CD4-positive, alpha-beta T cell (primary cell): Measurements from ENCODE around the gene PGBD5. TPM values are rescaled to one million over a fixed set of nuclear protein-coding genes. Genes with fewer than 3 reads are reported as not detected.

Experiments used
- ATAC-seq: fragments of 200-7000 bp; cut with Tn5 transposase; one replicate; pipeline ENCODE4 v1.10.0; 2022; ENCODE audit warnings: mild to moderate bottlenecking; ENCODE audit not compliant: poor library complexity
- CTCF ChIA-PET: fragments of 350-600 bp; sonication (Branson Sonifier 250); formaldehyde crosslinking; loops from one replicate; lab custom pipeline; 2021; ENCODE audit warnings: antibody characterized with exemption, inconsistent platforms; lab: Charles Lee
- POLR2A ChIA-PET: fragments of 350-600 bp; sonication (Branson Sonifier 250); formaldehyde crosslinking; loops from one replicate; lab custom pipeline; 2021; ENCODE audit warnings: antibody characterized with exemption, inconsistent platforms; lab: Charles Lee
- DNase-seq, 14 experiments: peaks; one replicate each; pipeline ENCODE4 v3.0.0-alpha.2; 2013 to 2020; ENCODE audit warnings: mixed read lengths in 2 of 14
- H3K27ac ChIP-seq, 2 donors: one replicate each; pipeline versions ENCODE4 v1.5.1 to v1.7.0; 2013; ENCODE audit warnings: low read length in 2 of 2, low read depth in 1 of 2, mild to moderate bottlenecking in 1 of 2
- H3K27me3 ChIP-seq, 2 experiments: 1 replicate in 1 of 2; 2 replicates in 1 of 2; pipeline versions ENCODE4 v1.6.1 to v1.7.0; 2013; ENCODE audit warnings: low read length in 2 of 2, control low read depth in 1 of 2, mild to moderate bottlenecking in 1 of 2, moderate library complexity in 1 of 2; ENCODE audit not compliant: insufficient read depth in 2 of 2, control insufficient read depth in 1 of 2
- H3K36me3 ChIP-seq: one replicate; pipeline ENCODE4 v1.6.1; 2013; ENCODE audit warnings: low read length, control low read depth; ENCODE audit not compliant: insufficient read depth
- H3K4me1 ChIP-seq: one replicate; pipeline ENCODE4 v1.6.1; 2013; ENCODE audit warnings: low read length, control low read depth; ENCODE audit not compliant: insufficient read depth
- H3K4me3 ChIP-seq: one replicate; pipeline ENCODE4 v1.5.1; 2013; ENCODE audit warnings: mild to moderate bottlenecking, low read length, moderate library complexity
- H3K9me3 ChIP-seq, 2 experiments: 1 replicate in 1 of 2; 2 replicates in 1 of 2; pipeline versions ENCODE4 v1.6.1 to v1.7.0; 2013; ENCODE audit warnings: low read length in 2 of 2, mild to moderate bottlenecking in 2 of 2, control low read depth in 1 of 2, moderate library complexity in 1 of 2; ENCODE audit not compliant: control insufficient read depth in 1 of 2, insufficient read depth in 1 of 2
- H3K27ac Mint-ChIP-seq: one replicate; pipeline ENCODE4 v1.8.0; 2020; ENCODE audit warnings: mixed read lengths
- H3K27me3 Mint-ChIP-seq: one replicate; pipeline ENCODE4 v1.8.0; 2021; ENCODE audit warnings: mixed read lengths
- H3K36me3 Mint-ChIP-seq: one replicate; pipeline ENCODE4 v1.8.0; 2021; ENCODE audit warnings: low read depth, mixed read lengths
- H3K4me1 Mint-ChIP-seq: one replicate; pipeline ENCODE4 v1.8.0; 2021; ENCODE audit warnings: low read depth, mixed read lengths
- H3K4me3 Mint-ChIP-seq: one replicate; pipeline ENCODE4 v1.8.0; 2020; ENCODE audit warnings: mild to moderate bottlenecking, mixed read lengths
- H3K9me3 Mint-ChIP-seq: one replicate; pipeline ENCODE4 v1.8.0; 2020; ENCODE audit warnings: mixed read lengths
- intact Hi-C, 2 experiments: fragments of 100-400 bp; cut with DNase I in 1 of 2; cut with micrococcal nuclease in 1 of 2; formaldehyde crosslinking; loops; one replicate each; pipeline versions ENCODE4 v1.15.1 to v1.9.0; 2023 to 2025; cut with DNase I, micrococcal nuclease
- total RNA-seq, 174 experiments: library from RNA in 2 of 174; stranded (reverse) in 2 of 174; gene quantifications; one replicate each; pipeline ENCODE4 v1.2.3 and lab custom pipeline; 2021 to 2026
- TF ChIP-seq, protein P1 (sequence below): fragments of 200-600 bp; IDR thresholded peaks from one replicate; pipeline ENCODE4 v1.8.0; 2022; ENCODE audit warnings: antibody characterized with exemption, mild to moderate bottlenecking

The PGBD5 gene
- total RNA-seq, 2 experiments from 2014 or later, result not detected

DNA sequence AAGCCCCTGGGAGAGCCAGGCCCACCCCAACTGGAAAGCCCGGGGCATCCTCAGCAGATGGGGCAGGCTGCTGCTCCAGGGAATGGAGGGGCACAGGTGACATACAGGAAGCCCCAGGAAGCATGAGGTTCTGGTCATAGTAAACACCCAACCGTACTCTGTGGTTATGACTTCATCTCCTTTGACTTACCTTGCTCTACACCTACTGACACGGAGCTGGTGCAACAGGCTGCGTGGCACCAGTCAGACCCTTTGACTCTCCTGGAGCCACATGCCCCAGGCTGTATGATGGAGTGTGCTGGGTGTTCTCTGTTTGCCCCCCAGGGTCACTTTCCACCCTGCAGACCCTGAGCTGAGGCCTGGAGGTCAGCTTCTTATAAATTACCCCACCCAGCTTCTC, 72.1 kb downstream of the PGBD5 start:
- Mint-ChIP-seq H3K4me1 (no peaks in the 10 kb centered on the region), H3K36me3 (no peaks in the 10 kb centered on the region), H3K4me3 (no peak overlapping the region), H3K27ac (no peak overlapping the region), H3K27me3 (no peaks in the 10 kb centered on the region), H3K9me3 (no peaks in the 10 kb centered on the region)
- CTCF ChIA-PET, result no interaction called here
- Histone ChIP-seq H3K4me3 (no peak overlapping the region), H3K27me3 (no peaks in the 10 kb centered on the region), H3K9me3 (no peaks in the 10 kb centered on the region), H3K27ac (no peak overlapping the region), H3K4me1 (no peaks in the 10 kb centered on the region), H3K36me3 (no peaks in the 10 kb centered on the region)
- intact Hi-C loops, result no loop called here
- TF ChIP-seq, protein P1, sequence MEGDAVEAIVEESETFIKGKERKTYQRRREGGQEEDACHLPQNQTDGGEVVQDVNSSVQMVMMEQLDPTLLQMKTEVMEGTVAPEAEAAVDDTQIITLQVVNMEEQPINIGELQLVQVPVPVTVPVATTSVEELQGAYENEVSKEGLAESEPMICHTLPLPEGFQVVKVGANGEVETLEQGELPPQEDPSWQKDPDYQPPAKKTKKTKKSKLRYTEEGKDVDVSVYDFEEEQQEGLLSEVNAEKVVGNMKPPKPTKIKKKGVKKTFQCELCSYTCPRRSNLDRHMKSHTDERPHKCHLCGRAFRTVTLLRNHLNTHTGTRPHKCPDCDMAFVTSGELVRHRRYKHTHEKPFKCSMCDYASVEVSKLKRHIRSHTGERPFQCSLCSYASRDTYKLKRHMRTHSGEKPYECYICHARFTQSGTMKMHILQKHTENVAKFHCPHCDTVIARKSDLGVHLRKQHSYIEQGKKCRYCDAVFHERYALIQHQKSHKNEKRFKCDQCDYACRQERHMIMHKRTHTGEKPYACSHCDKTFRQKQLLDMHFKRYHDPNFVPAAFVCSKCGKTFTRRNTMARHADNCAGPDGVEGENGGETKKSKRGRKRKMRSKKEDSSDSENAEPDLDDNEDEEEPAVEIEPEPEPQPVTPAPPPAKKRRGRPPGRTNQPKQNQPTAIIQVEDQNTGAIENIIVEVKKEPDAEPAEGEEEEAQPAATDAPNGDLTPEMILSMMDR, result no peak
- POLR2A ChIA-PET, result no interaction called here
- ATAC-seq (no peak), DNase-seq (no peak)

DNA sequence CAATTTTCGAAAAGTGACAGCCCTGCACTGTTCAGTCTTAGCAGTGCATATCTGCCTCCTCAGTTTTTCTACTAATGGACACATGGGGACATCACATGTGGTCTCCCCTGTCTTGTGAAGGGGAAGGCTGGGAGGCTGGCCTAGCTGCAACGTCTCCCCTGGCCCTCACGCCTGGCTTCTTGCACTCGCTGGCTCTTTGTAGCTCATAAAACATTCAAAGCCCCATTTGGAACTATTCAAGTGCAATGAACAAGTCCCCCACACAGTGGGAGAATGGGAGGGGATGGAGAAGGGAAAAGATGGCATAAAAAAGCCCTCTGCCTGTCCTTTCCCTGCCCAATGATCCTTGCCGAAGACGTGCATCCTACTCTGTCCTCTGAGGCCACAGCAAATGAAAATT, 73.6 kb downstream of the PGBD5 start:
- Histone ChIP-seq H3K36me3 (no peaks in the 10 kb centered on the region), H3K27me3 (no peaks in the 10 kb centered on the region), H3K9me3 (no peaks in the 10 kb centered on the region), H3K4me1 (no peaks in the 10 kb centered on the region), H3K27ac (no peak overlapping the region), H3K4me3 (no peak overlapping the region)
- Mint-ChIP-seq H3K27ac (no peak overlapping the region), H3K36me3 (no peaks in the 10 kb centered on the region), H3K4me1 (no peaks in the 10 kb centered on the region), H3K4me3 (no peak overlapping the region), H3K9me3 (no peaks in the 10 kb centered on the region), H3K27me3 (no peaks in the 10 kb centered on the region)
- ATAC-seq (no peak), DNase-seq (no peak)
- TF ChIP-seq, protein P1, result no peak
- CTCF ChIA-PET, result no interaction called here
- intact Hi-C loops, result no loop called here
- POLR2A ChIA-PET, result no interaction called here

DNA sequence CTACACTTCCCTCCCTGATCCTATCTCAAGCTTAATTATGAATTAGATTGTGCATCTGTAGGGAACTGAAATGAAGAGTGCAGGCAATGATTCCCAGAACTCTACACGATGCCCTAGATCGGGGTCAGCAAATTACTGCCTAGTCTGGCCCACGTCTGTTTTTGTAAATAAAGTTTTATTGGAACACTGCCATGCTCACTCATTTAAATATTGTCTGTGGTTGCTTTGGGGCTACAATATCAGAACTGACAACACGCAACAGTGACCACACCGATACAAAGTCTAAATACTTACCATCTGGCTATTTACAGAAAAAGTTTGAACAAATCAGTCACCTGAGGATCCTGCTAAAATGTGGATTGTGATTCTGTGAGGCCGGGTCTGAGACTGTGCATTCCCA, 74.1 kb downstream of the PGBD5 start:
- POLR2A ChIA-PET, result no interaction called here
- Histone ChIP-seq H3K4me3 (no peak overlapping the region), H3K36me3 (no peaks in the 10 kb centered on the region), H3K27ac (no peak overlapping the region), H3K4me1 (no peaks in the 10 kb centered on the region), H3K9me3 (no peaks in the 10 kb centered on the region), H3K27me3 (no peaks in the 10 kb centered on the region)
- H3K36me3 Mint-ChIP-seq, result no peaks in the 10 kb centered on the region
- CTCF ChIA-PET, result no interaction called here
- TF ChIP-seq, protein P1, result no peak
- DNase-seq, result no peak
- H3K27ac Mint-ChIP-seq, result no peak overlapping the region
- intact Hi-C loops, result no loop called here
- no peak for ATAC-seq
- no peaks in the 10 kb centered on the region for H3K4me1 Mint-ChIP-seq
- H3K27me3 Mint-ChIP-seq, result no peaks in the 10 kb centered on the region
- no peak overlapping the region for H3K4me3 Mint-ChIP-seq
- H3K9me3 Mint-ChIP-seq, result no peaks in the 10 kb centered on the region
